HG03378 (cell line): ENCODE data around the gene CYSTM1.

ENCODE experiments used
- ATAC-seq: cut with Tn5 transposase; IDR thresholded peaks from one replicate; pipeline ENCODE4 v1.9.1; 2021; ENCODE audit warnings: mild to moderate bottlenecking, moderate library complexity; ENCODE audit not compliant: unreplicated experiment

Gene CYSTM1

DNA sequence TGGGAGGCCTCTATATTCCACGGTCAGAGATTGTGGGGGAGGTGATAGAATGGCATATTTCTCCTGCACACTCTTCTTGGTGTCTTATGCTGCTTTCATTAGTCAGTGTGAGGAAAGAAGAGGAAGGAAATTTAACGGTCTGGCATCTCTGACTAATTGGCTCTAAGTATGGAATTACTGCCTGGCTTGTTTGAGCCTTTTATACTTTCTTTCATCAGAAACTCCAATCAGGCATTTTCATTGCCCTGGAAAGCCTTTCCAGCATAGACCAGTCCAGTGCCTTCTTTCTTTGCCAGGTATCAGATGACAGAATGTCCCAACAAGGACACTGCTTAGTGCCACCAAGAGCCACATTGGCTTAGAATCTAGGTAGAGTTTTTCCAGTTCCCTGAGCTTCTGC, 30.2 kb downstream of the CYSTM1 start:
- ATAC-seq, result no peak

GRCh38 chr5:140205952-140206351, 31.0 kb downstream of the CYSTM1 start:
- ATAC-seq, result no peak

DNA sequence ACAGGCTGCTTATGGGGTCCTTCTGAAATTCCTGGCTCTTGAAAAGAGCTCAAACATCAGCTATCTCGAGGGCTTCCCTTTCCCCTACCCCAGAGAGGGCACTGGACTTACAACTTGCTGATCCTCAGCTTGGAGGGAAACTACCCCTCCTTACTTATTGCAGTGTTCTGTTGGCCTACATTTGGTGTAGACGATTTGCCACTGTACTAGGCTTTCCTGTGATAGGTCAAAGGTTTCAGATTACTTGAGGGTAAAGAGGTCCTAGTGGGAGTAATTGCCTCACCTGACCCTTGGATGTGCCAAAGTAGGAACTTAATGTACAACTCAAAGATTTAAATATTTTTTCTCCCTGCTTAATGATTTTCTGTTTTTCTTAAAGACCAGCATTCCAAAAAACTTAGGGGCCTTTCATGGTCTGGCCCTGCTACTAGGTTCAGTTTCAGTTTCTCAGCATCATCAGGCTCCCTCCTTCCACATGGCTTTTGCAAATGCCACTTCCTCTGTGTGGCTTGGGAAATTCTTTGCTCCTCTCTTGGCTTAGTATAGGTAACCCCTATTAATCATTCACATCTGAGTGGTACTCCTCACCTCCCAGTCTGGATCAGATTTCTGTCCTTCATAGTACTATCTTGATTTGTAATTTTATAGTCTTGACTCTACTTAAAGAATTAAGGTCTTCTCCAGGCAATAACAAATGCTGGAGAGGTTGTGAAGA, 32.4 kb downstream of the CYSTM1 start:
- peak; percentile 83 for ATAC-seq

DNA sequence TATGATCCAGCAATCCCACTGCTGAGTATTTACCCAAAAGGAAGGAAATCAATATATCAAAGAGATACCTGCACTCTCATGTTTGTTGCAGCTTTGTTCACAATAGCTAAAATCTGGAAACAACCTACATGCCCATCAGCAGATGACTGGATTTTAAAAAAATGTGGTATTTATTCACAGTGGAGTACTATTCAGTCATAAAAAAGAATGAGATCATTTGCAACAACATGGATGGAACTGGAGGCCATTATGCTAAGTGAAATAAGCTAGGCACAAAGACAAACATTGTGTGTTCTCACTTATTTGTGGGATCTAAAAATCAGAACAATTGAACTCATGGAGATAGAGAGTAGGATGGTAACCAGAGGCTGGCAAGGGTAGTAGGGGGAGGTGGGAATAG, 33.1 kb downstream of the CYSTM1 start:
- no peak for ATAC-seq

DNA sequence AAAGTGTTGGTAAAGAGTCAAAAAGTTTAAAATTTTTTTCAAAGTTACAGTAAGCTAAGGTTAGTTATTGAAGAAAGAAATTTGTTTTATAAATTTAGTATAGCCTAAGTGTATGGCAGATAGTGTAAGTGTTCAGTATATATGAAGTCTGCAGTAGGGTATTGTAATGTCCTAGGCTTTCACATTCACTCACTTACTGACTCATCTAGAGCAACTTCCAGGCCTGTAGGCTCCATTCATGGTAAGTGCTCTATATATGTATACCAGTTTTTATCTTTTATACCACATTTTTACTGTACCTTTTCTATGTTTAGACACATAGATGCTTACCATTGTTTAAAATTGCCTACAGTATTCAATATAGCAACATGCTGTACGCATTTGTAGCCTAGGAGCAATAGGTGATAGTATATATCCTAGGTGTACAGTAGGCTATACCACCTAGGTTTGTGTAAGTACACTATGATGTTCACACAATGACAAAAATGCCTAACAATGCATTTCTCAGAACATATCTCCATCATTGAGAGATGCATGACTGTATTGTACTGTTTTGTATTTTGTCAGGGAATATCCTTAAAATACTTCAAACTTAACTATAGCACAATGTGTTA, 38.5 kb downstream of the CYSTM1 start:
- peak; percentile 90 for ATAC-seq

DNA sequence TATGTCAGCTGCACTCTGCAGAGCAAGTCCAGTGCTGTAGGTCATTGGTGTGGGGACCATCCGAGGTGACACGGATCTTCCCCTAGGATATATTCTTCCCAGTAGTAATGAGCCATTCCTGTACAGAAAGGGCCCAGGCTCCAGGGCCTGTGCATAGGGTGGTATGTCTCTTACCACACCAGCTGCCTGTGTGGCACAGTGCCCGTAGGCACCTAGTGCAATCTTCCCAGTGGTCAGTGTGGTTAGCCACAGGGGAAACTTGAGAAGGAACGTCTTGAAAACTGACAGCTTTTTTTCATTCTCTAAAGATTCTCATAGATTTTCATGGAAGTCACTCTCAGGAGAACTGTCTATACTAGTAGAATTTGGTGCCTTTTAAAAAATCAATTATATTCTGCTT, 39.8 kb downstream of the CYSTM1 start:
- ATAC-seq, result no peak

DNA sequence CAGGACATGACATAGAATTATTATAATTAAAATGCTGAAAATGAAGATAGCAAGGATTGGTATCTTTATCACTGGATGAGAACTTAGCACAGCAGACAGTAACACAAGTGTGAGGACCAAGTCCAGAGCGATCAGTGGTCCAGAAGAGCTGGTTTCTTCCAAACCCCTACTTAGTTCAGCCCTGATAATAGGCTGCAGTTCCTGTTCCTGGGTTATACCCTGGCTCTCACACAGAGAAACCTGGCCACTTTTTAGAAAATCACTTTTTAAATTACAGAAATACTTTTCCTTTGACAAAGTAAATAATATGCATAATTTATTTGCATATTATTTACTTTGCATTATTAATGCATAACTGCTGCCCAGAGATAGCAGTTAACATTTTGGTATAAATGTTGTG, 40.3 kb downstream of the CYSTM1 start:
- no peak for ATAC-seq

- ATAC-seq, result no peak
Observed at GRCh38 chr5:140216478-140217074, 41.6 kb downstream of the CYSTM1 start.

GRCh38 chr5:140217299-140218026, 42.5 kb downstream of the CYSTM1 start:
- no peak for ATAC-seq

DNA sequence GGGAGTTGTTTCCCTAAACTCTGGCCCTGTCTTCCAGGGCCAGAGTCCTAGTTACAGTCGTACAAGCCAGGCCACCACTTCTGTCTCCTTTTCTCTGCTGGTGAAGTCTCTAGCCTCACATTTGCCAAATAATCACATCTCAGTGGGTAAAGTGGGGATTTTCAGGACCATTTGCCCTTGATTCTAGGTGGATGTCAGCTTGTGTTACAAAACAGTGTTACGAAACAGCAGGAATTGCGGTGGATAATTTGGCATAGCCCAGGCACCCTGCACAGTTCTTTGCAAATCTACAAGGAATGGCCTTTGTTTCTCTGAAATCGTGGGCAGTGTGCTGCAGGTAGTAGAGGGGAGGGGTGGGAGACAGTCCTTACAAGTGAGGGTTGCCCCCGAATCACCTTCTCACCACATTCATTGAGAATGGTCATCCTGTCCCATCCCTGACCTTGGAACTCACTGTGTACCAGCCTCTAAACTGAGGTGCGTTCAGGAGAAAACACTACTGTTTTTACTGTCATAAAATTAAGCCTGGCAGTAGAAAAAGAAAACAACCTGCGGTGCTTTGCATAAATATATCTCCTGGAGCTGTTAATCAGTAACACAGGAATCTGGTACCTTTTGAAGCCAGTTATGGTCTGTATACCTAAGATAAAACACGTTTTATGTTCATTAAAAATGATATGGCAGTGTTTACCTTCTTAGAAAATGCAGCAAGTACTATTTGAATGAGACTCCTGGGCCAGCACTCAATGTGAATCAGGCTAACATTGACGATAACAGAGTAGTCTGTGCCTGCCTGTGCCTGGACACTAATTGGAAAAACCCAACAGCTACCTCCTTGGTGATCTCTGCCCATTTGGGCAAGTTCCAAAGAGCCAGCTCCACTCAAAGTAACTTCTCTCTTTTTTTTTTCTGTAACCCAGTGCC, 44.3 kb downstream of the CYSTM1 start:
- ATAC-seq, result peak; percentile 16

DNA sequence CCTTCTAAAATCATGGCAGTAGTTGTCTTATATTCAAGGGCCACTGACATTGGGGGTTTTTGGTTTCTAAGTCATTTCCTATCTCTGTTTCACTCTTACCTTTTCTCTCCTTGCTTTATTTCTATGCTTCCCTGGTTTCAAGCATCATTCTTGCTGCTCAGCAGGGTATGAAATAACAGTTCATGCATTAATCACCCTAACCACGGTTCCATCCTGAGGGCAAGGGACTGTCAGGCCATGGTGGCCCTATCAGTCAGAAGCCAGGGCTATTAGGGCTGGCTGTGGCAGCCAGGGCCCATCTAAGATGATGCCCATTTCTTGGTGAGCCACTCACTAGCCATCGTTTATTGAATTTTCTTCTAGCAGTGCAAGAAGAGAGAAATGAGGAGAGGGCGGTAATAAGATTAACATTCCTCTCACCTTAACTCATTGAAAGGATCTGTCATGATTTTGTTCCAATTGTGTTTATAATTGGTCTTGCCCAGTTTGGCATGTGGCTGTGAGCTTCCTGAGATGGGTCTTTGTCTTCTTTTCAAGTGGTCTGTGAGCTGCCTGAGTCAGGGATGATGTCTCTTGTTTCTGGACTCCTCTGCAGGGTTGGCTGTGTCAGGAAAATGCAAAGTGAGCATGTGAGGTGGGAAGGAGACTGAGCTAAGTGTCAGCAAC, 45.2 kb downstream of the CYSTM1 start:
- ATAC-seq, result peak; percentile 51

DNA sequence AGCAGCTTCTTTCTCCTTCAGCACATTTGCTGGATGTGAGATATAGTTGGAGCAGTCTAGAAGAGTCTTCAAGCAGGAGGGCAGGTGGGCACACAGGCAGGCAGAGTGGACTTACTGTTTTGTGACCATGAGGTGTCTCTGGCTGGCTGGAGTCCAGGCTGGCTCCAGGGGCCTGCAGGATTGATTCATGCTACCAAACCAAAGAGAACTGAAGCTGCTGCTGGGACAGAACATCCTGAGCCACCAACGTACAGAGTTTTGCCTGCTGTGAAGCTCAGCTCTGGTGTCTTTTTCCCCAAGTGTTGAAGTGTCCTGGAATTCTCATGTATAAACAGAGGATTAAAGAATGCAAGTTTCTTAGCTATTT, 45.7 kb downstream of the CYSTM1 start:
- ATAC-seq, result no peak

DNA sequence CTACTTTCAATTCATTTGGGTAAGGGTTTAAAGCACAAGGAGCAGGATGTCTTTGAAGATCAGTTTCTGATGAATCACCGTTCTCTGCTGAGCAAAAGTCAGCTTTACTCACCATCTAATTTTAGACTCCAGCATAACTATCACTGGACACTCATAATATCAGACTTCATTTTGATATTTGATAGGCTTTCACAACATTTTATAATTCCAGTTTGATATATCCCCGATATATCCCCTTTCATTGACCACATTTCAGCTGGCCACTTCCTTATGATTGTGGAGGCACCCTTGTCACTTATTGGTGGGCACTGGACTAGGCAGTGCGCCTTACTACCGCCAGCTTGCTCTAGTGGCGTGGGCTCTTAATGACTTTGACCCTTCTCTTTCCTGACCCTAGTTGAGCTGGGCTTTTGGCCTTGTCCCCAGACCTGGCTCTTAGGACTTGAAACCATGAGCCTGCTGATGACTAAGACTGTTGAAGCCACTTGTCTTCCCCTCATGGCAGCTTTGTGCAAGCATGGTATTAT, 46.8 kb downstream of the CYSTM1 start:
- peak; percentile 41 for ATAC-seq

DNA sequence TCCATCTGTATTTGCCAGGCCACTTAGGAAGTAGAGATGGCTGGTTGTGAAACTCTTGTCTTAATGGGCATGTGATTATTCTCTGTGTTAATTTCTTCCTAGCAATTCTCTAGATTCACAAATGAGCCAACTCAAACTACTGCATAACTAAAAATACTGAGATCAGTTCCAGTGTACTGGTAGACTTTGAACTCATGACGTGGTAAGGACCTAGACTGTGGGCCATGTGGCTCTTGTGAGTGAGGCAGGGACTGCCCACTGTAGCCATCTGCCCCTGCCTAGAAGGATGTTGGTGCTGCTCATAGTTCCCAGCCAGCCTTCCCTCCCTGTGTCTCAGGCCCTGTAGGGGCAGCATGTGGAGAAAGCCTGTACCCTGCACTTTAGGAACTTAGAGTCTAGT, 47.4 kb downstream of the CYSTM1 start:
- no peak for ATAC-seq

GRCh38 chr5:140223567-140223966, 48.6 kb downstream of the CYSTM1 start:
- ATAC-seq, result no peak

DNA sequence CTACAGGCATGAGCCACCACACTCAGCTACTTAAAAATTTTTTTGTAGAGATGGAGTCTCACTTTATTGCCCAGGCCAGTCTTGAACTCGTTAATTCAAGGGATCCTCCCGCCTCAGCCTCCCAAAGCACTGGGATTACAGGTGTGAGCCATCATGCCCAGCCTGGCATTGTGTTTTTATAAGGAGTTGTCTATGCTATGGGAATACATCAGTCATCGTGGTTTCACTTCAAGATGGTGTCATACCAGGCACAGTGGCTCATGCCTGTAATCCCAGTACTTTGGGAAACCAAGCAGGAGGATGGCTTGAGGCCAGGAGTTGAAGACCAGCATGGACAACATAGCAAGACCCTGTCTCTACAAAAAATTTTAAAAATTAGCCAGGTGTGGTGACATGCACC, 49.7 kb downstream of the CYSTM1 start:
- no peak for ATAC-seq

- no peak for ATAC-seq
Observed at GRCh38 chr5:140225396-140225795, 50.4 kb downstream of the CYSTM1 start.

DNA sequence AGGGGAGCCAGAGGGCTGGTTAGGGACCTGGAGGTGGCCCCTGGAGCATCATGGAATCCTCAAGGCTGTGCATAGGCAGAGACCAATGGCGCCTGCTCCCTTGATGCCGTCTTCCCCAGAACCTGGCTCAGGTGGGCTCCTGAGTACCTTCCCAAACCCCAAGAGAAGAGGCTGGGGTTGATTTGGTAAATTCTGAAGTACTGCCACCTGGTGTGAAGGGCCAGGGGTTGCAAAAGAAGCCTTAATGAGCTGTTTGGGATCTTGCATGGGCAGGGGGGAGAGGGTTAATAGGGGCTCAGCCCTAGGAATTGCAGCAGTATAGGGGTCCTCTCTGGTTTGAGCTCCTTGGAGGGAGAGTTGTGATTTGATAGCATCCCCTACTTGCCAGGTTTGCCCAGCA, 52.1 kb downstream of the CYSTM1 start:
- no peak for ATAC-seq

GRCh38 chr5:140228364-140228837, 53.4 kb downstream of the CYSTM1 start:
- ATAC-seq, result no peak

DNA sequence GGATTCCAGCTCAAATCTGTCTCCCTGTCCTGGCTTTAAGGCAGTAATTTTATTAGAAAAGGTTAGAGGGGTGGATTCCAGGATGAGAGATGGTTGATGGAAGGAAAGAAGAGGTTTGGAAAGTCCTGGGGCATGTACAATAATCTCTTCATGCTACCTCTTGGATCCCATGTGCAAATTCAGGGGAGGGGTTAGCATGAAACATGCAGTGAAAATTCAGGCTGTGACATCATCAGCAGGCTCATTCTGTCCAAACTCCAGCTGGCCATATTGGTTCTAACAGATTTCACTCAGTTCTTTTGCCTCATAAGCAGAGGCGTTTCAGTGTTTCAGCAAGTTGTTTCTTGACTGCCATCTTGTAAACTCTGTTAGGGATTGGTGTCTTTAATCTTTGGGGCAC, 55.4 kb downstream of the CYSTM1 start:
- ATAC-seq, result no peak
